Choroid plexus epithelial cell (primary cell): ENCODE data around the gene KIAA0232.

ENCODE experiments used
- DNase-seq: peaks from one replicate; pipeline ENCODE4 v3.0.0-alpha.2; 2010; ENCODE audit warnings: low read depth
- H3K4me3 ChIP-seq: 2 replicates; pipeline ENCODE4 v1.5.1; 2011; ENCODE audit warnings: low read depth, mild to moderate bottlenecking, control low read depth, low read length, moderate library complexity
- TF ChIP-seq, protein P1 (sequence below): conservative IDR thresholded peaks from 2 replicates; pipeline ENCODE4 v1.5.1; 2011; ENCODE audit warnings: low read depth, mild to moderate bottlenecking, control low read depth, inconsistent platforms, low read length, moderate library complexity

Gene KIAA0232

DNA sequence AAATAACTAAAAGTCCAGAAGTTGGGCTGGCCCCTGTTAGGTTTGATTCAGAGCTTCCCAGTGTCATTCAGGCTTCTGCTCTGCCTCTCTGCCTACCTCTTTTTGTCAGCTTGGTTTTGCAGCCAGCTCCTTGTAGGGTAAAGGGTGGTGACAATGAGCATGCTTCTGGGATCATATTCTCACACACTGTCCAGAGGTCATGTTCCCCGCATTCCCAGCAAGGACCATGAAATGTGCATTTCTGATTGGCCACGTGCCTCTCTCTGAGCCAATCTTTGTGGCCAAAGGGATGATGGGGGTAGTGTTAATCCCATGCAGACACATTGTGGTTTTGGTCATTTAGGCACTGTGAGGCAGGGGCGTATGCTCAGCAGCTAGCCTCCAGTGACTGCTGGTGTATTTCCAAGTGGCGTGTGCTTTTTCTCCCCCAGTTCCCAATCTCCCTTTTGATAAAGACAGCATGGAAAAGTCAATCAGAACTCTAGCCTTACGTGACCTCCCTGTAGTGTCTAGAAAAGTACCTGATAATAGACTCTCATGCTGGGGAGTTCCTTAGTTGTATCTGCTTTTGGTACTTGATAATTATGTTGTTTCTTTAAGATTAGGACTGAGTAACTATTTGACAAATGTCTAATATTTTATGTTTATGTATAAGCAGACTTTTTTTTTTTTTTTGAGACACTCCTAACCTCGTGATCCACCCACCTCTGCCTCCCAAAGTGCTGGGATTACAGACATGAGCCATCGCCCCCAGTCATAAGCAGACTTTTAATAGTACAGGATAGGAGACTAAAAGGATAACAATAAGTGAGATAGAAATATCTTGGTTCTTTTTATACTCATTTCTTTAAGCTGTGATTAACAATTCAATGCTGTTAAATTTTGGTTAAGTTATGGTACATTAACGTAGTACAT, 57.8 kb downstream of the KIAA0232 start:
- TF ChIP-seq, protein P1, sequence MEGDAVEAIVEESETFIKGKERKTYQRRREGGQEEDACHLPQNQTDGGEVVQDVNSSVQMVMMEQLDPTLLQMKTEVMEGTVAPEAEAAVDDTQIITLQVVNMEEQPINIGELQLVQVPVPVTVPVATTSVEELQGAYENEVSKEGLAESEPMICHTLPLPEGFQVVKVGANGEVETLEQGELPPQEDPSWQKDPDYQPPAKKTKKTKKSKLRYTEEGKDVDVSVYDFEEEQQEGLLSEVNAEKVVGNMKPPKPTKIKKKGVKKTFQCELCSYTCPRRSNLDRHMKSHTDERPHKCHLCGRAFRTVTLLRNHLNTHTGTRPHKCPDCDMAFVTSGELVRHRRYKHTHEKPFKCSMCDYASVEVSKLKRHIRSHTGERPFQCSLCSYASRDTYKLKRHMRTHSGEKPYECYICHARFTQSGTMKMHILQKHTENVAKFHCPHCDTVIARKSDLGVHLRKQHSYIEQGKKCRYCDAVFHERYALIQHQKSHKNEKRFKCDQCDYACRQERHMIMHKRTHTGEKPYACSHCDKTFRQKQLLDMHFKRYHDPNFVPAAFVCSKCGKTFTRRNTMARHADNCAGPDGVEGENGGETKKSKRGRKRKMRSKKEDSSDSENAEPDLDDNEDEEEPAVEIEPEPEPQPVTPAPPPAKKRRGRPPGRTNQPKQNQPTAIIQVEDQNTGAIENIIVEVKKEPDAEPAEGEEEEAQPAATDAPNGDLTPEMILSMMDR, result no peak
- peak; percentile 64 for DNase-seq
- no peak overlapping the region for H3K4me3 ChIP-seq

DNA sequence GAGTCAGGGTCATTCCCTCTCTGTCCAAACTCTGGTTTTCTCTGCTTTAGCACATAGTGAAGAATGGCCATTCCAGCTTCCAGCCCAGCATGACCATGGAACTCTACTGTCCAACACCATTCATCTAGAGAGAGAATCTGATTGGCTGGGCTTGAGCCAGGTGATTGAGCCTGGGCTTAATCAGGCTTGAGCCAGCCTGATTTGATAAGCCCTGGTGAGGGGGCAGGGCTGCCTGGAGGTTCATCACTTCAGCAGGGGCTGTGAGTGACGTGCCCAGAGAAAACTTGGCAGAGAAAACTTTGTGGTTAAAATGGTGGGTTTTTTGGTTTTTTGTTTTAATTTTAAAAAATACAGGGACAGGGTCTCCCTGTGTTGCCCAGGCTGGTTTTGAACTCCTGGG, 62.5 kb downstream of the KIAA0232 start:
- no peak overlapping the region for H3K4me3 ChIP-seq
- TF ChIP-seq, protein P1, result no peak
- DNase-seq, result no peak

DNA sequence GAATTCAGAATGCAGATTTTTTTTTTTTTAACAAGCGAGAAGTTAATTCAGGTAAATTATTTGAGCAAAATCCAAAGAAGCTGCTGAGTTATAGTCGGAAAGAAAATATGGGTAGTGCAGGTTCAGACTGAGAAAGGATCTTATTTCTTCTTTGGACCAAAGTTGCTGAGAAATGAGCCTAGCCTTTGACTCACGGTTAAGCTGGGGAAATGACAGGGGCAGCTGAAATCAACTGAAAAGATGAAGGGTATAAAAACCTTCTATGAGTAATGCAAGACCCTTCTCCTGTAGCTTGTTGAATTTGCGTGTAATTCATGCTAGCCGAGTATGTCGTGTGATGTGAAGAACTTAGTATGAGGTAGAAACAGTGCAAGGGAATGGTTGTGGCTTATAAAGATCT, 63.0 kb downstream of the KIAA0232 start:
- no peak overlapping the region for H3K4me3 ChIP-seq
- TF ChIP-seq, protein P1, result no peak
- no peak for DNase-seq

DNA sequence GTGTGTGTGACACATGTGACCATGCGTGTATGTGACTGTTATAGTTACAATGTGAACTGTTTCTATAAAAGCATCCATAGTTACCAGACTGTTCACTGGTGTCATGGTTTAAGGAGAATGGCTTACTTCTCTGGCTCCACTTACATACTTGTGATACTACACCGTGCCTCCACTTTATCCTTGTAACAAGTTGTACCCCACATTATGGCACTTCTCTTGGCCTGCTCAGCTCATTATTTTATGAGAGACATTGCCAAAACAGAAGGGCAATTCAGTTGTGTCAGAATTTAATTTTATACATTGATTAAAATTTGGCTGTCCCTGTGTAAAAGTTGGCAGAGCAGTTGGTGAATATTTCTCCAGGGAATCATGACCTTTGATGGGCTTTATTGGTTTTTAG, 64.7 kb downstream of the KIAA0232 start:
- no peak for DNase-seq
- no peak overlapping the region for H3K4me3 ChIP-seq
- TF ChIP-seq, protein P1, result no peak

DNA sequence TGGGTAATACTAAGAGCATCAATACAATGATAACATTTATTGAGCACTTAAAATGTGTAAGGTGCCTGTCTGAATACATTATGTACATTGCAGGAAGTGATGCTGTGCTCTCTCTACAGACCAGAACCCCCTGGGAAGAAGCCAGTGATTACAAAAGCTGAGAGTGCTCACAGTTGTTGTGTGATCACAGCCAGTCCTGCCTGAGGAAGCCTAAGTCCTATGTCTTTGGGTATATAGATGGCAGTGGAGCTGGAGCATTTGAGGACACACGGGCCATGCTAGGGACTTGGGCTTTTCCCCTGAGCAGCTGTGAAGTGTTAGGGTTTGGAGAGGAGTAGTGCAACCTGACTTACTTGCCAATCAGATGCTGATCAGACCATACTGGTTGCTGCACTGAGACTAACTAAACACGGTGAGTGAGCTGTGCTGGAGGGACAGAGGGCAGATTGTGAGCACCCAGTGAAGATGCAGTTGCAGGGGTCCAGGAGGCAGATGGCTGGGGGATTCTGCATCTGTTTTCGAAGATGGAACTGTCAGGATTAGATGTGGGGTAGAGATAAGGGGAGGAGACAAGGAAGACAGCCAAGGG, 66.3 kb downstream of the KIAA0232 start:
- no peak overlapping the region for H3K4me3 ChIP-seq
- DNase-seq, result peak; percentile 49
- TF ChIP-seq, protein P1, result no peak

DNA sequence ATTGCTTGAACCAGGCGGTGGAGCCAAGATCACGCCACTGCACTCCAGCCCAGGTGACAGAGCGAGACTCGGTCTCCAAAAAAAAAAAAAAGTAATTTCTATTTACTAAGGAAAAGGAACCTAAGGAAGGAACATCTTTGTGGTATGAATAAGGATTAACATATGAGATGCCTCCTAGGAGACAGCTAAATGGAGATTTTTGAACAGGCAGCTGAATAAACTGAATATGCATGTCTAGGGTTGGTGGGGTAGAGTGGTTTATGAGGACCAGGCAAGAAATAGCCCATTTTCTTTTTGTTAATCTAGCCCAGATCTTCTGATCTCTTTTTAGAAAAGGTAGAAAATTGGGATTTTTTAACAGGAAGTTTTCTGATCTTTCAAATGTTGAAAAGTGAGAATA, 67.2 kb downstream of the KIAA0232 start:
- TF ChIP-seq, protein P1, result no peak
- no peak for DNase-seq
- no peak overlapping the region for H3K4me3 ChIP-seq
